ENCODE results near the gene BLTP3B. TPM values are rescaled to one million over a fixed set of nuclear protein-coding genes. Genes with fewer than 3 reads are reported as not detected.
"Not testable (repeated sequence)": the region's sequence is repeated elsewhere in the genome, so short reads cannot be mapped to it uniquely, and the experiment has no call there.

Gene BLTP3B
- polyA plus RNA-seq (2012; ENCODE audit: missing spikeins), result 13.7 TPM

GRCh38 chr12:100142851-100143559 lies at the start of gene BLTP3B:
BLTP3B (minus strand) TSS chr12:100142874; CDS start chr12:100142635, 239 bp downstream.
- FAIRE-seq (peak; percentile 70), DNase-seq (ENCODE audit: insufficient read length) (peak; percentile 54)
- TF ChIP-seq POLR2A (IDR thresholded peaks at IDR 0.05; ENCODE audit: low read depth, low read length), result no peak
- TF ChIP-seq TAF1 (IDR thresholded peaks at IDR 0.05; ENCODE audit: borderline replicate concordance, low read depth, low read length), result no peak
- TF ChIP-seq POLR2AphosphoS5 (IDR thresholded peaks at IDR 0.05; ENCODE audit: low read depth, low read length), result peak; percentile 65; the same call in 1 of the 2 replicates

GRCh38 chr12:100189636-100190394 lies 47.1 kb upstream of the BLTP3B start:
- DNase-seq (ENCODE audit: insufficient read length), result no peak
- FAIRE-seq, result no peak
- TF ChIP-seq POLR2AphosphoS5 (IDR thresholded peaks at IDR 0.05; ENCODE audit: low read depth, low read length), result no peak
- no peak for TF ChIP-seq POLR2A (IDR thresholded peaks at IDR 0.05; ENCODE audit: low read depth, low read length)
- TF ChIP-seq TAF1 (IDR thresholded peaks at IDR 0.05; ENCODE audit: borderline replicate concordance, low read depth, low read length), result no peak

- not testable (repeated sequence) for DNase-seq (ENCODE audit: insufficient read length); FAIRE-seq
Observed at GRCh38 chr12:100188888-100189635, 46.4 kb upstream of the BLTP3B start.

- DNase-seq (ENCODE audit: insufficient read length), result no peak
- no peak for TF ChIP-seq POLR2A (IDR thresholded peaks at IDR 0.05; ENCODE audit: low read depth, low read length)
- no peak for TF ChIP-seq TAF1 (IDR thresholded peaks at IDR 0.05; ENCODE audit: borderline replicate concordance, low read depth, low read length)
- TF ChIP-seq POLR2AphosphoS5 (IDR thresholded peaks at IDR 0.05; ENCODE audit: low read depth, low read length), result no peak
- no peak for FAIRE-seq
Observed at GRCh38 chr12:100187857-100188519, 45.3 kb upstream of the BLTP3B start.

- FAIRE-seq, result no peak
Observed at GRCh38 chr12:100187068-100187467, 44.4 kb upstream of the BLTP3B start.

GRCh38 chr12:100186071-100186470 lies 43.4 kb upstream of the BLTP3B start:
- FAIRE-seq (no peak), DNase-seq (ENCODE audit: insufficient read length) (no peak)
- no peak for TF ChIP-seq TAF1 (IDR thresholded peaks at IDR 0.05; ENCODE audit: borderline replicate concordance, low read depth, low read length)
- no peak for TF ChIP-seq POLR2A (IDR thresholded peaks at IDR 0.05; ENCODE audit: low read depth, low read length)
- no peak for TF ChIP-seq POLR2AphosphoS5 (IDR thresholded peaks at IDR 0.05; ENCODE audit: low read depth, low read length)

More at GRCh38 chr12:100187068-100187467, 44.4 kb upstream of the BLTP3B start:
- TF ChIP-seq POLR2AphosphoS5 (IDR thresholded peaks at IDR 0.05; ENCODE audit: low read depth, low read length) (no peak), POLR2A (IDR thresholded peaks at IDR 0.05; ENCODE audit: low read depth, low read length) (no peak), TAF1 (IDR thresholded peaks at IDR 0.05; ENCODE audit: borderline replicate concordance, low read depth, low read length) (no peak)
- no peak for DNase-seq (ENCODE audit: insufficient read length)

- no peak for TF ChIP-seq TAF1 (IDR thresholded peaks at IDR 0.05; ENCODE audit: borderline replicate concordance, low read depth, low read length)
- TF ChIP-seq POLR2AphosphoS5 (IDR thresholded peaks at IDR 0.05; ENCODE audit: low read depth, low read length), result no peak
- no peak for TF ChIP-seq POLR2A (IDR thresholded peaks at IDR 0.05; ENCODE audit: low read depth, low read length)
- DNase-seq (ENCODE audit: insufficient read length) (no peak), FAIRE-seq (peak; percentile 80)
Observed at GRCh38 chr12:100185361-100185894, 42.8 kb upstream of the BLTP3B start.

- TF ChIP-seq POLR2A (IDR thresholded peaks at IDR 0.05; ENCODE audit: low read depth, low read length), result no peak
- no peak for TF ChIP-seq TAF1 (IDR thresholded peaks at IDR 0.05; ENCODE audit: borderline replicate concordance, low read depth, low read length)
- TF ChIP-seq POLR2AphosphoS5 (IDR thresholded peaks at IDR 0.05; ENCODE audit: low read depth, low read length), result no peak
- DNase-seq (ENCODE audit: insufficient read length) (no peak), FAIRE-seq (no peak)
Observed at GRCh38 chr12:100184549-100185145, 42.0 kb upstream of the BLTP3B start.

GRCh38 chr12:100179252-100179651 lies 36.6 kb upstream of the BLTP3B start:
- DNase-seq (ENCODE audit: insufficient read length) (no peak), FAIRE-seq (no peak)
- TF ChIP-seq POLR2A (IDR thresholded peaks at IDR 0.05; ENCODE audit: low read depth, low read length) (no peak), TAF1 (IDR thresholded peaks at IDR 0.05; ENCODE audit: borderline replicate concordance, low read depth, low read length) (no peak), POLR2AphosphoS5 (IDR thresholded peaks at IDR 0.05; ENCODE audit: low read depth, low read length) (no peak)

- FAIRE-seq; DNase-seq (ENCODE audit: insufficient read length): not testable (repeated sequence)
Observed at GRCh38 chr12:100176493-100176892, 33.8 kb upstream of the BLTP3B start.

- TF ChIP-seq POLR2A (IDR thresholded peaks at IDR 0.05; ENCODE audit: low read depth, low read length) (no peak), POLR2AphosphoS5 (IDR thresholded peaks at IDR 0.05; ENCODE audit: low read depth, low read length) (no peak), TAF1 (IDR thresholded peaks at IDR 0.05; ENCODE audit: borderline replicate concordance, low read depth, low read length) (no peak)
- no peak for DNase-seq (ENCODE audit: insufficient read length)
- no peak for FAIRE-seq
Observed at GRCh38 chr12:100174495-100174894, 31.8 kb upstream of the BLTP3B start.

Measured in GM12892 (cell line).